ENCODE results near the gene HOXD8.

HOXD8 gene

DNA sequence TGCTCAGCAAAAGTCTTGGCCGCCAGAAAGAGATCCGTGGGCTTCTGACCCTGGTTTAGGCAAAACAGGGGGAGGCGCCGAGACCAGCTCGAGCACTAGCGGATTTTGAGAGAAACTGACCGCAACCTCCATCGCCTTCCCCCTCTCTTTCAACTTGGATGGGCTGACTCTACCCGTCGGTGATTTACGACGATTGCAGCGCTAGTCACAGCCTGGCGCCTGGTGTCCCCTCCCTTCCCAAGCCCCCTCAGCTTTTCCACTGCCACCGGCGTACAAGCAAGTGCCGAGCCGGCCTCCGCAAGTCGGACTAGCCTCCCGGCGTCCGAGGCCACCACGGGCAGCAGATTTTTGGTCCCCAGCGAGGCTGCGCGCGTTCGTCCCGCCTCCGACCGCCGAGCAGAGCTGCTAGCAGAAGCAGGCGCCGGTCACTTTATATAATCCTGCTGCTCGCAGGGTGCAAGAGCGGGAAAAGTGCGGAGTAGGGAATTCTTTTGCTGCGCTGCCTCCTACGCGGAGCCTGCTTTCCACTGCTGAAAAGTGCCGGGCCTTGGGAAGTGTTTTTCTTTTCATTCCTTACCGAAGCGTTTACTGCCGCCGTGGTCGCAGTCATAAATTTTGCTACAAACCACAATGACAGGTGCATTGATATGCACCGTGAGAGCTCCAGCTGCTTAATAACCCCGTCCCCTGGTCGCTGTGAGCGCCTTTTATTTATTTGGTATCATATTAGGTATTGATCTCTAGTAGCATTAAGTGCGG is 35.3 kb downstream of the HOXD8 start:
- Mint-ChIP-seq H3K27me3 (peaks cover 87 to 100% of the 10 kb centered on the region in 2 donors), H3K4me3 (peak overlapping the region in 1 of 2 donors; percentile 37), H3K9me3 (peaks cover 0 to 4% of the 10 kb centered on the region in 2 donors), H3K4me1 (ENCODE audit: low read depth in 2 of 2) (peaks cover 3 to 10% of the 10 kb centered on the region in 2 donors), H3K36me3 (ENCODE audit: insufficient read depth) (peaks cover 28% of the 10 kb centered on the region), H3K27ac (no peak overlapping the region)
- ATAC-seq (replicated peaks) (no peak), DNase-seq (no peak)

DNA sequence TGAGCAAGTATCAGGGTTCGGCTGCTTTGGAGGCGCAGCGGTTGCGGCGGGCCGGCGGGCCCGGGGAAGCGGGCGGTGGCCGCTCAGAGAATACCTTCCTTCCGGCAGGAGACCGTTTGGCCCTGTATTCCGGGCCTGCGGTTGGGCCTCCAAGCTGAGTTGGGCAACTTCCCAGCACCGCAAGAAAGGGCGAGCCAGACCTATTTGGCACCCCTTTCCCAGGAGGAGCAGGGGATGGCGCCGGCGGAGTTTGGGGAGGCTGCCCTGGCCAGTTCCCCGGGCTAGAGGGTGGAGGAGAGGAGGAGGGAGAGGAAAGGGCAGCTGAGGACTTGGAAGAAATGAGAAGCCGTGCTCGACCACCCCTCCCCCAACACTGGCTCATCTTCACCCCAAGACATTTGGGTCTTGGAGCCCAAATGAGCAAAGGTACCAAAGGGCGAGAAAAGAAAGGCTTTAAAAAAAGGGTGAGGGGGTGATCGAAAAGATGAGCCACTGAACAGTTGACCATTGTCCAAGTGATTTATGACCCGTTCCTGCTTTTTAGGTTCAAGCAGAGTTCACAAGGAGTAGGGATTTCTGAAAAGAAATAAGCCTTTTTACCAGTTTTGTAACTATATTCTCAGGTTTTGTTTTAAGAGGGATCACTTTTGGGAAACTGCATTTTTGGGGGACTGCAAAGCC is 36.0 kb downstream of the HOXD8 start:
- Mint-ChIP-seq H3K9me3 (peaks cover 0 to 4% of the 10 kb centered on the region in 2 donors), H3K36me3 (ENCODE audit: insufficient read depth) (peaks cover 26% of the 10 kb centered on the region), H3K27ac (no peak overlapping the region)

DNA sequence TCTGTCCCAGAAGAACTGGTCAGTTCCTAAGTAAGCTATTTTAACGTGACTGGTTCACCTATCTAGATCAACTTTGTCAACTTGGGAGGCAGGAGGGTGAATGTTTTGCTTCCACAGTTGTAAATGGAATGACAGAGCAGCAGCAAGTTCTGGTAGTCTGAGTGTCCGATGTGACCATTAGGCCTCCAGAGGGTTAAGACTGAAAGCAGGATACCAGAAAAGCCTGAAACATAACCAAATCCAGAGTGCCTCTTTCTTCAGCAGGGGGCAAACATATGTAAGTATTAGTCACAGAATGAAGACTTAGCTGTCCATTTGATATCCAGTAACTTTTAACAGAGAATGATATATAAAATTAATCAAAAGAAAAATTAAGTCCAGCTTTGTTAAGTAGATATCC is 36.8 kb downstream of the HOXD8 start:
- Mint-ChIP-seq H3K9me3 (peaks cover 0 to 4% of the 10 kb centered on the region in 2 donors), H3K27me3 (peaks cover 90 to 100% of the 10 kb centered on the region in 2 donors), H3K36me3 (ENCODE audit: insufficient read depth) (peaks cover 19% of the 10 kb centered on the region), H3K4me1 (ENCODE audit: low read depth in 2 of 2) (peaks cover 3 to 7% of the 10 kb centered on the region in 2 donors), H3K4me3 (no peak overlapping the region), H3K27ac (no peak overlapping the region)
- no peak for ATAC-seq (replicated peaks)
- DNase-seq = no peak

More for the DNA sequence above, 36.0 kb downstream of the HOXD8 start:
- DNase-seq (no peak), ATAC-seq (replicated peaks) (no peak)
- H3K27me3 Mint-ChIP-seq = peaks cover 90 to 100% of the 10 kb centered on the region in 2 donors
- peak overlapping the region in 1 of 2 donors; percentile 37 for H3K4me3 Mint-ChIP-seq
- peaks cover 3 to 10% of the 10 kb centered on the region in 2 donors for H3K4me1 Mint-ChIP-seq (ENCODE audit: low read depth in 2 of 2)

DNA sequence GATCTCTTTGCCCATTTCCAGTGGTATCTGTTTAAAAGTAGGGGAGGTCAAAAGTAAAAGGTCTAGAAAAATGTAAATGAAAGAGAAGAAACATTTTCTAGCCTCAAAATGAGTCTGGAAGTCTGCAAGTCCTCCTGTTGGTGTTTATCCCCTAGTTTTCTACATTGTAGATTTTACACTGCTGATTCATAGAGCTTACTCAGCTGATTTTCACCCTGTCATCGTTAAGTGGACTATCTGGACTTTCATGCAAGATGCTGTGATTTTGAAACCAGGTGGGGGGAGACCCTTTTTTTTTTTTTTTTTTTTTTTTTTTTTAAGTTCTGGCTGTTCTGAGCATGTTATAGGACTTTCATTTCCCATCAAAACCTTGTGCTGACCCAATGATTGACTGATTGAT is 37.9 kb downstream of the HOXD8 start:
- ATAC-seq (replicated peaks) = no peak
- H3K27ac Mint-ChIP-seq = no peak overlapping the region
- H3K4me3 Mint-ChIP-seq = no peak overlapping the region
- H3K9me3 Mint-ChIP-seq = peaks cover 0 to 4% of the 10 kb centered on the region in 2 donors
- H3K27me3 Mint-ChIP-seq = peaks cover 87 to 100% of the 10 kb centered on the region in 2 donors
- peaks cover 3 to 9% of the 10 kb centered on the region in 2 donors for H3K4me1 Mint-ChIP-seq (ENCODE audit: low read depth in 2 of 2)
- H3K36me3 Mint-ChIP-seq (ENCODE audit: insufficient read depth) = peaks cover 19% of the 10 kb centered on the region
- no peak for DNase-seq

DNA sequence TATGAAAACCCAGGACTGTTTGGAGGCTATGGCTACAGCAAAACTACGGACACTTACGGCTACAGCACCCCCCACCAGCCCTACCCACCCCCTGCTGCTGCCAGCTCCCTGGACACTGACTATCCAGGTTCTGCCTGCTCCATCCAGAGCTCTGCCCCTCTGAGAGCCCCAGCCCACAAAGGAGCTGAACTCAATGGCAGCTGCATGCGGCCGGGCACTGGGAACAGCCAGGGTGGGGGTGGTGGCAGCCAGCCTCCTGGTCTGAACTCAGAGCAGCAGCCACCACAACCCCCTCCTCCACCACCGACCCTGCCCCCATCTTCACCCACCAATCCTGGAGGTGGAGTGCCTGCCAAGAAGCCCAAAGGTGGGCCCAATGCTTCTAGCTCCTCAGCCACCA is 39.7 kb downstream of the HOXD8 start:
- no peak overlapping the region for H3K27ac Mint-ChIP-seq
- no peak overlapping the region for H3K4me3 Mint-ChIP-seq
- DNase-seq (no peak), ATAC-seq (replicated peaks) (no peak)
- H3K4me1 Mint-ChIP-seq (ENCODE audit: low read depth in 2 of 2) = peaks cover 1 to 8% of the 10 kb centered on the region in 2 donors
- peaks cover 7% of the 10 kb centered on the region for H3K36me3 Mint-ChIP-seq (ENCODE audit: insufficient read depth)
- peaks cover 0 to 2% of the 10 kb centered on the region in 2 donors for H3K9me3 Mint-ChIP-seq
- H3K27me3 Mint-ChIP-seq = peaks cover 88 to 100% of the 10 kb centered on the region in 2 donors

DNA sequence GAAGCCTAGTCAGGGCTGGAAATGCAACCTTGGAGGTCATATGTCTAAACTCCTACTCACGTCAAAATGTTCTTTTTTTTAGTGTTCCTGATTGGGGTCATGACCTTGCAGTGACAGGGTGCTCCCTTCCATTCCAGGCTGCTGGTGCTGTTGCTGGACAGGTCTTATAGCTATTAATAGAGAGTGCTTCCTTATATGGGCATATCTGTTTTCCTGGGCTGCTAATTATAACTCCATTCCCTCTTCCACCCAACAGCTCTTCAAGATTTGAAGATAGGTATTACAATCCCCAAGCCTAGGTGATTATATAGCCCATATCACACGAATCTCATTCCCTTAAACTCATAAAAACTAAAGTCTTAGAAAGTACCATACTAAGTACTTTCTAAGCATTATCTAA is 40.2 kb downstream of the HOXD8 start:
- H3K36me3 Mint-ChIP-seq (ENCODE audit: insufficient read depth) = peaks cover 5% of the 10 kb centered on the region
- peaks cover 0 to 4% of the 10 kb centered on the region in 2 donors for H3K4me1 Mint-ChIP-seq (ENCODE audit: low read depth in 2 of 2)
- no peak for ATAC-seq (replicated peaks)
- H3K4me3 Mint-ChIP-seq = no peak overlapping the region
- no peaks in the 10 kb centered on the region for H3K9me3 Mint-ChIP-seq
- H3K27ac Mint-ChIP-seq = no peak overlapping the region
- peaks cover 87 to 100% of the 10 kb centered on the region in 2 donors for H3K27me3 Mint-ChIP-seq
- DNase-seq = no peak

DNA sequence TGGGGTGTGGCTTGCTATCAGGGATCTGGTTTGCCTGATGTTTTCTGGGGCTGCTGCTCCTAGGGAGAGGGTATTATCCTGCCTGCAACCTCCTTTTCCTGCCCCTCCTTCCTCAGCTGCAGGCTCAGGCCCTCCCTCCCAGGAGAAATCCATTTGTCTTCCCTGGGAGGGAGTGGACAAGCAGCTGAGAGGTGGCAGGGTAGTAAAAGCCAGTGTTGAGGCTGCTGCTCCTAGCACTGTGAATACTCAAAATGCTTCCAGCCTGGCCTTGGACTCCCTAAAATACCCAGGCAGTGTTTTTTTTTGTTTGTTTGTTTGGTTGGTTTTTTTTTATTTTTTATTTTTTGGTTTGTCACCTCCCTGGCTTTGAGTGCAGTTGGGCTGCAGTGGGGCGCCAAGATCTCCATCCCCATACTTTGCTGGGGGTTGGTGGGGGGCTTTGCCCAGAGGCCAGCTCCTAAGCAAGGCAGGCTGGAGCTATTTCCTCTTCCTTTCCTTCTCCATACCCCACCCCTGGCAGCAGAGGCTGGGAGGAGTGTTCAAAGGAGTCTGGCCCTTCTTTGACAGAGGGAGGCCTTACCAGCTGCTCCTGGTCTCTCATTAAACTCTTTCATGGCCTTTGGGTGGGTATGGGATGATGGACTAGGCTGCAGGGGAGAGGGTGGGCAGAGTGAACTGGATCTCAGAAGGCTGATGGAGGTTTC is 41.2 kb downstream of the HOXD8 start:
- H3K36me3 Mint-ChIP-seq (ENCODE audit: insufficient read depth) = no peaks in the 10 kb centered on the region
- H3K27ac Mint-ChIP-seq = no peak overlapping the region
- DNase-seq (no peak), ATAC-seq (replicated peaks) (no peak)
- H3K27me3 Mint-ChIP-seq = peaks cover 87 to 100% of the 10 kb centered on the region in 2 donors
- H3K4me1 Mint-ChIP-seq (ENCODE audit: low read depth in 2 of 2) = peaks cover 0 to 5% of the 10 kb centered on the region in 2 donors
- no peak overlapping the region for H3K4me3 Mint-ChIP-seq
- no peaks in the 10 kb centered on the region for H3K9me3 Mint-ChIP-seq

DNA sequence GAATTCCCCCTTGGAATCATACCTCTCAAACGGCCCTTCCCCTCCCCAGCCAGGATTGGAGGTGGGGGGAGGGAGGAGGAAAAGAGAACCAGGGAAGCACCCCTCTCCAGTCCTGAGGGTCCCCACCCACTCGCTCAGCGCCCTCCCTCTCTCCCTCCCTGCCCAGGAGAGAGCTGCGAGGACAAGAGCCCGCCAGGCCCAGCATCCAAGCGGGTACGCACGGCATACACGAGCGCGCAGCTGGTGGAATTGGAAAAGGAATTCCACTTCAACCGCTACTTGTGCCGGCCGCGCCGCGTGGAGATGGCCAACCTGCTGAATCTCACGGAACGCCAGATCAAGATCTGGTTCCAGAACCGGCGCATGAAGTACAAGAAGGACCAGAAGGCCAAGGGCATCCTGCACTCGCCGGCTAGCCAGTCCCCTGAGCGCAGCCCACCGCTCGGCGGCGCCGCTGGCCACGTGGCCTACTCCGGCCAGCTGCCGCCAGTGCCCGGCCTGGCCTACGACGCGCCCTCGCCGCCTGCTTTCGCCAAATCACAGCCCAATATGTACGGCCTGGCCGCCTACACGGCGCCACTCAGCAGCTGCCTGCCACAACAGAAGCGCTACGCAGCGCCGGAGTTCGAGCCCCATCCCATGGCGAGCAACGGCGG is 42.0 kb downstream of the HOXD8 start:
- Mint-ChIP-seq H3K27ac (no peak overlapping the region), H3K4me1 (ENCODE audit: low read depth in 2 of 2) (peaks cover 0 to 7% of the 10 kb centered on the region in 2 donors), H3K36me3 (ENCODE audit: insufficient read depth) (no peaks in the 10 kb centered on the region), H3K9me3 (no peaks in the 10 kb centered on the region), H3K27me3 (peaks cover 87 to 100% of the 10 kb centered on the region in 2 donors), H3K4me3 (no peak overlapping the region)
- no peak for ATAC-seq (replicated peaks)
- no peak for DNase-seq

DNA sequence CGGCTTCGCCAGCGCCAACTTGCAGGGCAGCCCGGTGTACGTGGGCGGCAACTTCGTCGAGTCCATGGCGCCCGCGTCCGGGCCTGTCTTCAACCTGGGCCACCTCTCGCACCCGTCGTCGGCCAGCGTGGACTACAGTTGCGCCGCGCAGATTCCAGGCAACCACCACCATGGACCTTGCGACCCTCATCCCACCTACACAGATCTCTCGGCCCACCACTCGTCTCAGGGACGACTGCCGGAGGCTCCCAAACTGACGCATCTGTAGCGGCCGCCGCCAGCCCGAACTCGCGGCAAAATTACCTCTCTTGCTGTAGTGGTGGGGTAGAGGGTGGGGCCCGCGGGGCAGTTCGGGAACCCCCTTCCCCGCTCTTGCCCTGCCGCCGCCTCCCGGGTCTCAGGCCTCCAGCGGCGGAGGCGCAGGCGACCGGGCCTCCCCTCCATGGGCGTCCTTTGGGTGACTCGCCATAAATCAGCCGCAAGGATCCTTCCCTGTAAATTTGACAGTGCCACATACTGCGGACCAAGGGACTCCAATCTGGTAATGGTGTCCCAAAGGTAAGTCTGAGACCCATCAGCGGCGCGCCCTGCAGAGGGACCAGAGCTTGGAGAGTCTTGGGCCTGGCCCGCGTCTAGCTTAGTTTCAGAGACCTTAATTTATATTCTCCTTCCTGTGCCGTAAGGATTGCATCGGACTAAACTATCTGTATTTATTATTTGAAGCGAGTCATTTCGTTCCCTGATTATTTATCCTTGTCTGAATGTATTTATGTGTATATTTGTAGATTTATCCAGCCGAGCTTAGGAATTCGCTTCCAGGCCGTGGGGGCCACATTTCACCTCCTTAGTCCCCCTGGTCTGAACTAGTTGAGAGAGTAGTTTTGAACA is 42.7 kb downstream of the HOXD8 start:
- no peaks in the 10 kb centered on the region for H3K9me3 Mint-ChIP-seq

DNA sequence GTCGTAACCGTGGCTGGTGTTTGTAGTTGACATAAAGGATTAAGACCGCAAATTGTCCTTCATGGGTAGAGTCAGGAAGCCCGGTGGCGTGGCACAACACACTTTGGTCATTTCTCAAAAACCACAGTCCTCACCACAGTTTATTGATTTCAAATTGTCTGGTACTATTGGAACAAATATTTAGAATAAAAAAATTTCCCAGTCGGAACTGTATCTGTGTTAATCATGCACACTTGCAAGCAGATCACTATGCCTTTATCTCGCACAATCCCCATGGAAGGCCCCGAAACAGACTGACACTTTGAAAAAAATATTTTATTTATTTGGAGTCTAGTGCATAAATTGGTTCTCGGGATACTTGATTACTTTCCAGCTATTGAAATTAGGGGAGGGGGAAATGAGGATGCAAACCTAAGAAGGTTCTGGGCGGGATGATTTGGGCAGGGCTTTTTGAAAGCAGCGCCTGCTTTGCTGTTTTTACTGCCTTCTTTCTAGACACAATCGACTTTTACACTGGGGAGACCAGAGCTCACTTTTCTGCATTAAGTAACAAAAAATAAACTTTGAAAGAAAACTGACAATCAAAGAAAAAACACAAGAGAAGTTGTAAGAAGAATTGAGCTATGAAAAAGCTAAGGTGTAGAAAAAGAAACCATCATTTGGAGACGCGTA is 43.5 kb downstream of the HOXD8 start:
- DNase-seq (no peak), ATAC-seq (replicated peaks) (no peak)
- peaks cover 0 to 8% of the 10 kb centered on the region in 2 donors for H3K4me1 Mint-ChIP-seq (ENCODE audit: low read depth in 2 of 2)
- no peak overlapping the region for H3K4me3 Mint-ChIP-seq
- no peak overlapping the region for H3K27ac Mint-ChIP-seq
- no peaks in the 10 kb centered on the region for H3K36me3 Mint-ChIP-seq (ENCODE audit: insufficient read depth)
- no peaks in the 10 kb centered on the region for H3K9me3 Mint-ChIP-seq
- peaks cover 87 to 100% of the 10 kb centered on the region in 2 donors for H3K27me3 Mint-ChIP-seq

More for the DNA sequence above, 42.7 kb downstream of the HOXD8 start:
- Mint-ChIP-seq H3K27me3 (peaks cover 87 to 100% of the 10 kb centered on the region in 2 donors), H3K36me3 (ENCODE audit: insufficient read depth) (no peaks in the 10 kb centered on the region), H3K4me3 (peak overlapping the region in 1 of 2 donors; percentile 26), H3K4me1 (ENCODE audit: low read depth in 2 of 2) (peaks cover 0 to 7% of the 10 kb centered on the region in 2 donors), H3K27ac (no peak overlapping the region)
- ATAC-seq (replicated peaks) (no peak), DNase-seq (no peak)

DNA sequence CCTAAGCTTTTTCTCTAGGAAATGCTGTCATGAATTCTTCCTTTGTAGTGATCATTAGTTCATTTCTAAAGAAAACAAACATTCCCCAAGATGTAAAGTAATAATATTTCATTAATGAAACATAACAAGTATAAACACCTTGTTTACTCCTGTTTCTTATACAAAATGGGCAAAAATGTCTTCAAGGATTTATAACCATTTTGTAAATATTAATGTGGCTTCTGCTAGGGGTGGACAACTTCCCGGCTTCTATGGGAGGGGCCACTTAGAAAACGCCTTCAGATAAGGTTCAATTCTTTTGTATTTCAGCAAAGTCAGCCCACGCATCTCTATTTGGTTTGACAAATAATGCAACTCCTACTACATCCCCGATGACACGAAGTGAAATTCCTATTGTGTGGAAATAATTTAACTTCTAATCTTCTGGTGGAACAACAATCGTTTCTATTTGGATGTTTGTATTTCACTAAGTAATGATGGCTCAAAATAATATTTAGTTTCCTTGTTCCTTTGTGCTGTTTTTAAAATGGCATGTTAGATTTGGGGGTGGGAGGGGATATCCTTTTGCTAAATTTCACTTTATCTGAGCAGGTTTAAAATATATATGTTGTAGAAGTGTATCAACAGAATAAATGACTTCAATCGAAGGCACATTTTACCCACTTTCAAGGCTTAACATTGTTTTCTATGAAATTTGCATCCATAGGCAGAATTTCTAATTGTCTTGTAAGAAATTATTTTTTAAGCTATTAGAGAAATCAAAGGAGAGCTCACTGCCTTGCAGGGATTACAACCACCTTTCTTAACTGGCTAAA is 44.3 kb downstream of the HOXD8 start:
- Mint-ChIP-seq H3K4me3 (no peak overlapping the region), H3K9me3 (no peaks in the 10 kb centered on the region), H3K36me3 (ENCODE audit: insufficient read depth) (peaks cover 2% of the 10 kb centered on the region), H3K27me3 (peaks cover 91 to 100% of the 10 kb centered on the region in 2 donors), H3K27ac (no peak overlapping the region), H3K4me1 (ENCODE audit: low read depth in 2 of 2) (peaks cover 0 to 8% of the 10 kb centered on the region in 2 donors)
- no peak for DNase-seq
- ATAC-seq (replicated peaks) = no peak

All from effector memory CD8-positive, alpha-beta T cell (primary cell).